H9 (cell line): ENCODE data around the gene ZNF444. TPM values are rescaled to one million over a fixed set of nuclear protein-coding genes. Genes with fewer than 3 reads are reported as not detected.
A peak's percentile ranks its signal among the peaks of the same experiment; 100 is the strongest.

ENCODE experiments used
- DNase-seq: peaks from one replicate; pipeline ENCODE4 v3.0.0-alpha.2; 2017
- H2AFZ ChIP-seq: one replicate; pipeline ENCODE4 v1.6.1; 2013; ENCODE audit warnings: mild to moderate bottlenecking, low read length, control low read depth, moderate library complexity
- H2AK5ac ChIP-seq: 2 replicates; pipeline ENCODE4 v1.6.1; 2013; ENCODE audit warnings: low read length, control low read depth, mixed read lengths; ENCODE audit not compliant: insufficient read length
- H2BK120ac ChIP-seq: one replicate; pipeline ENCODE4 v1.6.1; 2013; ENCODE audit warnings: low read depth, mild to moderate bottlenecking, low read length, control low read depth, inconsistent platforms; ENCODE audit not compliant: poor library complexity, severe bottlenecking
- H2BK12ac ChIP-seq: 2 replicates; pipeline ENCODE4 v1.6.1; 2013; ENCODE audit warnings: low read length, control low read depth, mixed read lengths, low read depth; ENCODE audit not compliant: insufficient read length
- H2BK15ac ChIP-seq: 2 replicates; pipeline ENCODE4 v1.6.1; 2013; ENCODE audit warnings: low read depth, low read length, control low read depth
- H2BK20ac ChIP-seq: one replicate; pipeline ENCODE4 v1.6.1; 2013; ENCODE audit warnings: low read depth, mild to moderate bottlenecking, low read length, control low read depth, inconsistent platforms; ENCODE audit not compliant: poor library complexity, severe bottlenecking
- H2BK5ac ChIP-seq: 2 replicates; pipeline ENCODE4 v1.6.1; 2013; ENCODE audit warnings: low read length, control low read depth, mixed read lengths; ENCODE audit not compliant: insufficient read length
- H3K14ac ChIP-seq: 2 replicates; pipeline ENCODE4 v1.6.1; 2013; ENCODE audit warnings: low read length, control low read depth; ENCODE audit not compliant: insufficient read depth
- H3K18ac ChIP-seq: 2 replicates; pipeline ENCODE4 v1.6.1; 2013; ENCODE audit warnings: low read depth, mild to moderate bottlenecking, mixed read lengths, low read length, control low read depth; ENCODE audit not compliant: insufficient read length
- H3K23ac ChIP-seq: 2 replicates; pipeline ENCODE4 v1.6.1; 2013; ENCODE audit warnings: low read length, control low read depth, mixed read lengths, low read depth; ENCODE audit not compliant: insufficient read length
- H3K23me2 ChIP-seq: 2 replicates; pipeline ENCODE4 v1.6.1; 2013; ENCODE audit warnings: low read depth, mild to moderate bottlenecking, mixed read lengths, low read length, control low read depth; ENCODE audit not compliant: insufficient read length, poor library complexity, severe bottlenecking
- H3K27ac ChIP-seq: 2 replicates; pipeline ENCODE4 v1.5.1; 2013; ENCODE audit warnings: low read length, control low read depth, mixed read lengths, low read depth; ENCODE audit not compliant: insufficient read length
- H3K27me3 ChIP-seq: 2 replicates; pipeline ENCODE4 v1.6.1; 2013; ENCODE audit warnings: low read length, control low read depth, inconsistent platforms; ENCODE audit not compliant: insufficient read depth
- H3K4ac ChIP-seq: 2 replicates; pipeline ENCODE4 v1.6.1; 2013; ENCODE audit warnings: low read depth, mild to moderate bottlenecking, control low read depth, inconsistent platforms, low read length, moderate library complexity
- H3K4me1 ChIP-seq: 2 replicates; pipeline ENCODE4 v1.6.1; 2013; ENCODE audit warnings: low read length, control low read depth, inconsistent platforms; ENCODE audit not compliant: insufficient read depth
- H3K4me2 ChIP-seq: 2 replicates; pipeline ENCODE4 v1.6.1; 2013; ENCODE audit warnings: low read length, control low read depth, mixed read lengths; ENCODE audit not compliant: insufficient read length, insufficient read depth
- H3K56ac ChIP-seq: 2 replicates; pipeline ENCODE4 v1.6.1; 2013; ENCODE audit warnings: low read depth, mild to moderate bottlenecking, mixed read lengths, low read length, control low read depth; ENCODE audit not compliant: insufficient read length
- H3K79me1 ChIP-seq: 2 replicates; pipeline ENCODE4 v1.6.1; 2013; ENCODE audit warnings: low read depth, mild to moderate bottlenecking, moderate library complexity, low read length, control low read depth, inconsistent platforms; ENCODE audit not compliant: insufficient read depth, poor library complexity, severe bottlenecking
- H3K79me2 ChIP-seq: 2 replicates; pipeline ENCODE4 v1.6.1; 2013; ENCODE audit warnings: low read length, control low read depth, inconsistent platforms; ENCODE audit not compliant: insufficient read depth
- H3K9ac ChIP-seq: 2 replicates; pipeline ENCODE4 v1.6.1; 2013; ENCODE audit warnings: low read length, control low read depth, mixed read lengths; ENCODE audit not compliant: insufficient read length; ENCODE audit errors: extremely low read depth
- H3K9me3 ChIP-seq: one replicate; pipeline ENCODE4 v1.6.1; 2013; ENCODE audit warnings: low read depth, low read length, inconsistent platforms; ENCODE audit not compliant: control insufficient read depth
- H3T11ph ChIP-seq: one replicate; pipeline ENCODE4 v1.6.1; 2013; ENCODE audit warnings: mild to moderate bottlenecking, low read length, control low read depth, inconsistent platforms
- H4K20me1 ChIP-seq: one replicate; pipeline ENCODE4 v1.6.1; 2013; ENCODE audit not compliant: control insufficient read depth, insufficient read length, insufficient read depth
- H4K5ac ChIP-seq: 2 replicates; pipeline ENCODE4 v1.6.1; 2013; ENCODE audit warnings: low read depth, mild to moderate bottlenecking, mixed read lengths, low read length, control low read depth; ENCODE audit not compliant: insufficient read length
- H4K8ac ChIP-seq: replicated peaks from 2 replicates; pipeline ENCODE4 v1.6.1; 2013; ENCODE audit warnings: low read length, control low read depth, mixed read lengths, low read depth; ENCODE audit not compliant: insufficient read length
- H4K91ac ChIP-seq: 2 replicates; pipeline ENCODE4 v1.6.1; 2013; ENCODE audit warnings: low read depth, mild to moderate bottlenecking, moderate library complexity, mixed read lengths, low read length, control low read depth; ENCODE audit not compliant: insufficient read length
- H3K27ac Mint-ChIP-seq, 3 experiments: 2 replicates in 2 of 3; 3 replicates in 1 of 3; pipeline ENCODE4 v1.8.0; 2020 to 2021; ENCODE audit warnings: mixed read lengths in 3 of 3, mild to moderate bottlenecking in 1 of 3, moderate library complexity in 1 of 3
- H3K27me3 Mint-ChIP-seq: 2 replicates; pipeline ENCODE4 v1.8.0; 2021; ENCODE audit warnings: low read depth, mild to moderate bottlenecking, moderate library complexity, mixed read lengths
- H3K36me3 Mint-ChIP-seq, 3 experiments: 2 replicates in 2 of 3; 3 replicates in 1 of 3; pipeline ENCODE4 v1.8.0; 2020 to 2021; ENCODE audit warnings: low read depth in 3 of 3, mixed read lengths in 3 of 3; ENCODE audit not compliant: insufficient read depth in 1 of 3
- H3K4me1 Mint-ChIP-seq, 2 experiments: 2 replicates each; pipeline ENCODE4 v1.8.0; 2020; ENCODE audit warnings: mixed read lengths in 2 of 2
- H3K4me3 Mint-ChIP-seq, 2 experiments: 2 replicates in 1 of 2; 3 replicates in 1 of 2; pipeline ENCODE4 v1.8.0; 2020 to 2021; ENCODE audit warnings: mild to moderate bottlenecking in 2 of 2, mixed read lengths in 2 of 2, moderate library complexity in 1 of 2
- H3K9me3 Mint-ChIP-seq, 2 experiments: 2 replicates in 1 of 2; 3 replicates in 1 of 2; pipeline ENCODE4 v1.8.0; 2020; ENCODE audit warnings: mild to moderate bottlenecking in 2 of 2, mixed read lengths in 2 of 2, moderate library complexity in 1 of 2
- CTCF ChIP-seq: fragments of 200-600 bp; sonication (generic); conservative IDR thresholded peaks from 3 replicates; pipeline ENCODE4 v1.8.0; 2021; ENCODE audit warnings: antibody characterized with exemption, mild to moderate bottlenecking
- WGBS: extraction: QIAGEN DNeasy Blood & Tissue Kit; methylation state at CpG from one replicate; pipeline ENCODE4 v1.1.7; 2013; ENCODE audit warnings: missing lambda C conversion rate, low lambda C conversion rate, mixed read lengths; ENCODE audit not compliant: insufficient read length; ENCODE audit errors: extremely low coverage; 5-methylcytosine and 5-hydroxymethylcytosine counted together
- total RNA-seq: library from RNA; stranded (reverse); gene quantifications from 2 replicates; pipeline ENCODE4 v1.2.1, GENCODE V29; 2021

The ZNF444 gene
- total RNA-seq, 1 experiment from 2014 or later, result 49.7 TPM

GRCh38 chr19:56114778-56115110 lies 26.3 kb upstream of the ZNF444 start:
- Histone ChIP-seq H3K27ac (no peak overlapping the region), H3T11ph (no peak overlapping the region), H2AFZ (no peak overlapping the region), H3K9me3 (no peaks in the 10 kb centered on the region), H2BK12ac (no peak overlapping the region), H4K5ac (no peak overlapping the region), H3K9ac (no peak overlapping the region), H4K91ac (no peak overlapping the region), H3K18ac (no peak overlapping the region), H3K4me2 (no peak overlapping the region), H2BK120ac (no peak overlapping the region), H4K20me1 (peaks cover 3% of the 10 kb centered on the region), H2AK5ac (no peak overlapping the region), H3K56ac (no peak overlapping the region), H2BK15ac (no peak overlapping the region), H2BK20ac (no peak overlapping the region), H3K14ac (no peak overlapping the region), H2BK5ac (no peak overlapping the region), H3K27me3 (no peaks in the 10 kb centered on the region), H3K4ac (no peak overlapping the region), H3K79me2 (peaks cover 84% of the 10 kb centered on the region), H3K79me1 (peaks cover 8% of the 10 kb centered on the region), H3K23ac (no peak overlapping the region), H3K23me2 (peaks cover under 1% of the 10 kb centered on the region), H3K4me1 (peaks cover 7% of the 10 kb centered on the region), H4K8ac (no peak overlapping the region)
- peaks cover 63 to 71% of the 10 kb centered on the region in 2 experiments for H3K4me1 Mint-ChIP-seq
- WGBS, result no CpG with 5 or more reads among the region's 10 CpGs
- H3K4me3 Mint-ChIP-seq, result peak overlapping the region in 1 of 2 experiments; percentile 48; a peak in 4 of 5 replicates
- peak overlapping the region; percentile 89 to 94 (median 91); a peak in 6 of 7 replicates for H3K27ac Mint-ChIP-seq
- peaks cover 8 to 19% (median 11%) of the 10 kb centered on the region in 3 experiments; a peak in 6 of 7 replicates for H3K36me3 Mint-ChIP-seq
- no peak for DNase-seq
- no peak for TF ChIP-seq CTCF
- no peaks in the 10 kb centered on the region; the same call in 1 of the 2 replicates for H3K27me3 Mint-ChIP-seq
- H3K9me3 Mint-ChIP-seq, result no peaks in the 10 kb centered on the region; a peak in 1 of 5 replicates
